Measurements from ENCODE around the gene HELZ2. TPM values are rescaled to one million over a fixed set of nuclear protein-coding genes. Genes with fewer than 3 reads are reported as not detected.

The HELZ2 gene
- total RNA-seq, 8 experiments from 2014 or later, result 4.7 to 19.3 (median 14.1) TPM

DNA sequence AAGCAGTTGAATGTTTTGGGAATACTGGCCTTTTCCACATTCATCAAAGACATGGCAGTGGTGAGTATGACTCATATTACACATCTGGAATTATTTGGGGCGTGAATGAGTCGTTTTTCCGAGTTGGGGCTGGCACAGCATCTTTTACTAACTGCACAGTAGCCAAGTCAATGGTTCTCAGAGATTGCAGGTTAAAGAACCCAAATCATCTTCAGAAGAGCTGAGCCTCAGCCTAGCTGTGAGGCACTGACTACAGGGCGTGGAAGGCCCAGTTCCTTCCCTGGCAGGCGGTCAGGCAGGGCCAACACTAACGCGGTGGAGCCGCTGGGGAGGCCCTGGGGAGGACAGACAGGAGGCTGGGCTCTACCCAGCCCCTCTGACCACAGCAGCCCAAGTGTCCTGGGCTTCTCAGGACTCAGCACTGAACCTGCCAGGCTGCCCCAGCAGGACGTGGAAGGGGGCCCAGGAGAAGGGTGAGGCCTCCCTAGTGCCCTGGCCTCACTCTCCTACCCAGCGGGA, 20.1 kb upstream of the HELZ2 start:
- H3K27ac ChIP-seq, result no peak overlapping the region

DNA sequence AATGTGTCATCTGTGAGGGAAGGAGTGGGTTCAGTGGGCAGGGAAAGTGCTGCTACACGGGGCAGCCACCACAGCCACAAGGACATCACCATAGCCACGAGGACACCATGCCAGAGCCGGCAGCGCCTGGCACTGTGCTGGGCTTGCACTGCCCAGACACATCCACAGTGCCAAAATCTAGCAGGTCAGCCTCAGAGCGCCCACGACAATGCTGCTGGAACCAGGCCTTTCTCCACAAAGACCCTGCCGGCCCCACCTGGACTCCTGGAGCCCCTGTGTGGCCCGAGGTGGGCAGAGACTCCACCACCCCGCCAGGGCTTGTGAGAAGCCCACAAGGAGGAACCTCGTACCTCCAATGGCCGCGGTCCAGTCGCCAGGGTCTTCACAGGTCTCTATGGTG, 18.6 kb upstream of the HELZ2 start:
- H3K27ac ChIP-seq, result no peak overlapping the region
- peak in 1 of 8 experiments; percentile 10 for ATAC-seq (replicated peaks in 6 of 8)
- in situ Hi-C loops (cut with MboI; ENCODE audit: low pct_unique_long_range_greater_than_20kb in 2 of 9, low sequenced_read_pairs in 9 of 9, unreplicated experiment in 9 of 9), result no loop called here
- H3K4me3 ChIP-seq, result no peak overlapping the region
- H3K4me1 ChIP-seq (replicated peaks in 1 of 2), result no peaks in the 10 kb centered on the region
- WGBS, 10 experiments, result 90 to 100% (median 91%) methylated on average over 2 to 4 of the region's 13 CpGs; no CpG with 5 or more reads in 6 of the 10 experiments

More for the DNA sequence above, 20.1 kb upstream of the HELZ2 start:
- in situ Hi-C loops (cut with MboI; ENCODE audit: low pct_unique_long_range_greater_than_20kb in 2 of 9, low sequenced_read_pairs in 9 of 9, unreplicated experiment in 9 of 9), result no loop called here
- WGBS, 10 experiments, result 0 to 100% (median 70%) methylated on average over 1 to 3 of the region's 10 CpGs; no CpG with 5 or more reads in 6 of the 10 experiments
- ATAC-seq (replicated peaks in 6 of 8), result peak in 3 of 8 experiments; percentile 10 to 77 (median 59)
- no peak overlapping the region for H3K4me3 ChIP-seq
- no peaks in the 10 kb centered on the region for H3K4me1 ChIP-seq (replicated peaks in 1 of 2)

DNA sequence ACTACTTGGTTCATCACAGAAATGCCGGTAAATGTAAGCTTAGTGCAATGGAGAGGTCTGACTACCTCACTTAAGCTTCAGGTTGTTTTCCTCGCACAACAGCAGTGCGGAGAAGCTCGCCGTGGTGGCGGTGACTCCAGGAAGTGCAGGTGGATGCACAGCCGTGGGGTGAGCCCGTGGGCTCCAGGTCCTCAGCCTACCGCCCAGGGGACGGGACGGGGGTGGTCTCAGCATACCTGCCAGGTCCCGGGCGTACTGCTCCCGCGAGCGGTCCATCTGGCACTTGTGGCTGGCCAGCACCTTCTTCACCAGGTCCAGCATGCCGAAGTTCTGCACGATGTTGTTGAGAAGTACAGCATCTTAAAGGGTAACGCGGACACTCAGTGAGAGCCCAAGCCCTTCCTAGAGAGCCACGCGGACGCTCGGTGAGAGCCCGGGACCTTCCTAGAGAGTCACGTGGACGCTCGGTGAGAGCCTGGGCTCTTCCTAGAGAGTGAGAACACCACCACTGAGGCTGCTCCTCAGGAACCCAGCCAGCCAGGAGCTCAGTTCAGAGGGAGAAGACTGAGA, 17.8 kb upstream of the HELZ2 start:
- in situ Hi-C loops (cut with MboI; ENCODE audit: low pct_unique_long_range_greater_than_20kb in 2 of 9, low sequenced_read_pairs in 9 of 9, unreplicated experiment in 9 of 9), result no loop called here

DNA sequence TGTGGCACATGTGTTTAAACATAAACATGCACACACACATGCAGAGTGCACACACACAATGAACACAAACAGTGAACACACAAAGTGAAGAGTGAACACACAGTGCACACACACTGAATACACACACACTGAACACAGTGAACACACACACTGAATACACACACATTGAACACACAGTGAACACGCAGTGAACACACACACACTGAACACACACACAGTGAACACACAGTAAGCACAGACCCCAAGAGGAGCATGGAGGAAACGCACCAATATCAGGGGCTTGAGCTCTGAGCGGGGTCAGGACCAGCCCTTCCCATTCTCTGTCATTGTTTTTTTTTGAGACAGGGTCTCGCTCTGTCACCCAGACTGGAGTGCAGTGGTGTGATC, 17.1 kb upstream of the HELZ2 start:
- 90 to 100% (median 100%) methylated on average over 1 to 3 of the region's 4 CpGs; no CpG with 5 or more reads in 5 of the 10 experiments for WGBS, 10 experiments
- H3K27ac ChIP-seq, result no peak overlapping the region
- no peaks in the 10 kb centered on the region for H3K4me1 ChIP-seq (replicated peaks in 1 of 2)
- no peak for ATAC-seq (replicated peaks in 6 of 8)
- in situ Hi-C loops (cut with MboI; ENCODE audit: low pct_unique_long_range_greater_than_20kb in 2 of 9, low sequenced_read_pairs in 9 of 9, unreplicated experiment in 9 of 9), result no loop called here
- H3K4me3 ChIP-seq, result no peak overlapping the region

More for the DNA sequence above, 17.8 kb upstream of the HELZ2 start:
- Histone ChIP-seq H3K4me3 (no peak overlapping the region), H3K27ac (no peak overlapping the region), H3K4me1 (replicated peaks in 1 of 2) (no peaks in the 10 kb centered on the region)
- 80 to 100% (median 100%) methylated on average over 2 to 8 of the region's 28 CpGs; no CpG with 5 or more reads in 7 of the 10 experiments for WGBS, 10 experiments
- no peak for ATAC-seq (replicated peaks in 6 of 8)

DNA sequence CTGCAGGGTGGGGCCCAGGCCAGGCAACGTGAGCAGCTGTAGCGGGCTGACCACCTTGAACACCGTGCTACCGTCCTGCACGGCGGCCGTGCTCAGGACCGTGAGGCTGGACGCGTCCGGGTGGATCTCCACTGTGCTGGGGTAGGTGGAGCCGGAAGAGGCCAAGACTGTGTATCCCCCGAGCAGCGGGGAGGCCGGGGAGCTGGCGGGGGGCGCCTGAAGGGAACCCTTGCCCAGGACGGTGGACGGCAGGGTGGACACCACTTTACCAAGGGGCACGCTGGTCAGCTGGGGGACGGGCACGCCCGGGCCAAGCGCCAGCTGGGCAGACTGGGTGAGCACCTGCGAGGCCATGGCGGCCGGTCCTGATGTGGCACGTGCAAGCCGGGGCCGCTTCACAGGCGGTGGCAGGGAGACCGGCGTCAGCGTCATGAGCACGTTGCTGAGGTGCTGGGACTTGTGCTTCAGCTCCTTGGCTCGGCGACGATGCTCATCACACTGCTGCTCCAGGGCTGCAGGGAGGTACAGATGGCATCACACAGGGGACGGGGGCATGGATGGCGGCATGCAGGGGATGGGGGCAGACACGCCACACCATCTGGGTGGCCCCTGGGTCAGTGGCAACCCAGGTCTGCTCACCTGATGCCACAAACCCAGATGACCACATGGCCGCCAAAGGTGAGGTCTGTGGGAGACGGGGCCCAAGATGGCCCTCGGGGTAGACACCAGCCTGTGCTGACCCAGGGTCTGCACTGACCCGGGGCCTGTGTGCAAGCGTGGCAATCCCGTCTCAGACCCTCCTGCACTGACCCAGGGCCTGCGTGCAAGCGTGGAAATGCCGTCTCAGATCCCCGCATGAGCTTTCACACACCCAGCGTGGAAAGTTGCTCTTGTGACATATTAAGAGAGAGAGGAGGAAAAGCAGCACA, 16.4 kb upstream of the HELZ2 start:
- Histone ChIP-seq H3K4me3 (no peak overlapping the region), H3K4me1 (replicated peaks in 1 of 2) (no peaks in the 10 kb centered on the region), H3K27ac (no peak overlapping the region)
- in situ Hi-C loops (cut with MboI; ENCODE audit: low pct_unique_long_range_greater_than_20kb in 2 of 9, low sequenced_read_pairs in 9 of 9, unreplicated experiment in 9 of 9), result no loop called here
- WGBS, 10 experiments, result 72 to 97% methylated on average over 5 to 7 of the region's 52 CpGs; no CpG with 5 or more reads in 8 of the 10 experiments
- peak in 2 of 8 experiments; percentile 12 to 14 for ATAC-seq (replicated peaks in 6 of 8)

DNA sequence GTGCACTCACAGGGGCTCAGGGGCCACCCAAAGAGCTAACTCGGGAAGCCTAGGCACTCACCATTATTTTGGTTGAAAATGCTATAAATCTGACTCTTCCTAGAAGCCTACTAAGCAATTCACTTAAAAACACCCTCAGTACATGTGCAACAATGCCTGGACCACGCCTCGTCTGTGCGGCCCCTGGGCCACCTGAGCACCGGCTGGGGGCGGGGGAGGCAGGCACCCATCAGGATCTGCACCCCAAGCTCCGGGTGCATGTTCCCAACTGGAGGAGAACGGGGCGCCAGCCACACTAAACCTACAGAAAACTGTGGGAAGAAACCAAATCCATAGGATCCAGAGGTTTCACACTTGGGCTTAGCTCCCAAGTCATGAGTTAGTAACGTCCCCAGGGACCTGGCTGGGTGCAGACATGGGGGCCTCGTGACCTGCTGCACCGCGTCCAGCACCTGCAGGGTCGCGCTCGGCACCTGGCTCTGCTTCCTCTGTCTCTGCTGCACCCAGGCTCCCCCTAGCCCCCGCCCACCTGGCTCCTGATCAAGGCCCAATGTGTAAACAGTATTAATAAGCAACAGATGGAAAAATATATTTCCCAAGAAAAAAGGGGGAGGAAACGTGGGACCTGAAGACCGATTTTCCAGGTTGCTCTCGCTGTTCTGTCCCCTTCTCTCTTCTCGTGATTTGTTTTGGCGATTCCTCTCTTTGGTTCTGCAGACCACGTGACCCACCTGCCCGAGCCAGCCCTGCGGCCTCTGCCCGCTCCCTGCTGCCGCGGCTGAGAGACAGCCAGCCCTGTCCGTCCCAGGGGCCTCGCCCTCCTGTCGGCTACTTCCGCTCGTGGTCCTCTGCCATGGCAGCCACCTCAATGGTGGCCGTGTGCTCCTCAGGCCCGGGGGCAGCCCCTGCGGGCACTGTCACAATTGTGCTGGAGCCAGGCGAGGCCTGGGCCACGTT, 15.5 kb upstream of the HELZ2 start:
- 87 to 98% (median 94%) methylated on average over 3 to 12 of the region's 38 CpGs; no CpG with 5 or more reads in 5 of the 10 experiments for WGBS, 10 experiments
- Histone ChIP-seq H3K4me1 (replicated peaks in 1 of 2) (no peaks in the 10 kb centered on the region), H3K27ac (no peak overlapping the region), H3K4me3 (no peak overlapping the region)
- in situ Hi-C loops (cut with MboI; ENCODE audit: low pct_unique_long_range_greater_than_20kb in 2 of 9, low sequenced_read_pairs in 9 of 9, unreplicated experiment in 9 of 9), result no loop called here
- peak in 2 of 8 experiments; percentile 5 to 12 for ATAC-seq (replicated peaks in 6 of 8)

DNA sequence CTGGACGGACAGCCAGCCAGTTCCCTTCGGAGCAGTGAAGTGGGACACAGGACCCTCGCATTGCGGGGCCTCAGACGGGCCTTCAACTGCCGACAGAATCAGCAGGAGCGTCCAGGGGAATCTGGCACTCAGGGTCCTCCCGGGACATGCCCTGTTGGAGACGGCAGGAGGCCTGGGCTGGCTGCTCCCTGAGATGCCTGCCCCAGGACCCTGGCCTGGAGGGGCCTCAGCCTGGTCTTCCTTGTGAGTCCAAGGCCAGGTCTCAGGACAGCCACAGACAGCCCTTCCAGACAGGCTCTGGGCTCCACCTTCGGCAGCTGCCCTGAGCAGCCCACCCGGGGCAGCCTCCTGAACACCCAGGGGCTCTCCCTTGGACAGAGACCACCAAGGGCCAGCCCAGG, 14.6 kb upstream of the HELZ2 start:
- H3K4me1 ChIP-seq (replicated peaks in 1 of 2), result no peaks in the 10 kb centered on the region
- in situ Hi-C loops (cut with MboI; ENCODE audit: low pct_unique_long_range_greater_than_20kb in 2 of 9, low sequenced_read_pairs in 9 of 9, unreplicated experiment in 9 of 9), result no loop called here

DNA sequence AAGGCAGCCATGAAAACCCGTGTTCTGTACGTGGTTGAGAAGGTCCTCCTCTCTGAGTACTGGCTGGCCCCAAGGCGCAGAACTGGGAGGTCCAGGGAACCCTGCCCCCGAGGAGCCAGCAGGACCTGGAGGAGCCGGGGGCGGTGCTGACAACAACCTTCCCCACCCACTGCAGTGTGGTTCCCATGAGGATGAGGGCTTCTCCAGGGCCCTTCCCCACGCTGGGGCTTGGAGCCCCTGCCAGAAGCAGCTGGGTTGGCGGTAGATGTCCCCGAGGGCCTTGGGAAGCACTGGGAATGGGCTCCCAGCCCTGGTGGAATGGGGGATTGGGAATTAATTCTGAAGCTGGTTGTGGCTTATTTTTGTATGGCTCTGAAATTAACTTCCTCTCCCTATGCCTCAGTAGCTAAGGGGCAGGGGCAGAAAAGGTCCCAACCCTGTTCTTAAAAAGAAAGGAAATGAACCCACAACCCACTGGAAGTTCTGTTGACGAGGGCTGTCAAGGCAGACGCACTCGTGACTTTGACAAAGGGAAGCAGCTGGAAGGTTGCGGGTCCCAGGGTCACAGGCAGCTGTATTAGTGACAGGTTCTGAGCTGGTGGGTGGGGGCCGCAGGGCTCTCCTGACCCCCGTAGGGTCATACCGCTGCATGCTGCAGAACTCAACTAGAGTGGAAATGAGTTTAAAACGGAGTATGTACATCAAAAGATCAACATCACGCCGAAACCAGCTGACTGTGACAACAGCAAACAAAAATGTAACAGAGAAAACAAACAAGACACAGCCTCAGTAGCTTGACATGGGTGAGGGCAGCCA, 13.9 kb upstream of the HELZ2 start:
- peaks cover 0 to 3% of the 10 kb centered on the region in 2 donors for H3K4me1 ChIP-seq (replicated peaks in 1 of 2)
- no peak overlapping the region for H3K27ac ChIP-seq
- WGBS, 10 experiments, result 68 to 100% (median 87%) methylated on average over 1 to 8 of the region's 19 CpGs; no CpG with 5 or more reads in 1 of the 10 experiments
- no peak for ATAC-seq (replicated peaks in 6 of 8)
- no peak overlapping the region for H3K4me3 ChIP-seq
- in situ Hi-C loops (cut with MboI; ENCODE audit: low pct_unique_long_range_greater_than_20kb in 2 of 9, low sequenced_read_pairs in 9 of 9, unreplicated experiment in 9 of 9), result no loop called here

More for the DNA sequence above, 14.6 kb upstream of the HELZ2 start:
- peak in 3 of 8 experiments; percentile 10 to 31 (median 15) for ATAC-seq (replicated peaks in 6 of 8)
- H3K27ac ChIP-seq, result no peak overlapping the region
- no peak overlapping the region for H3K4me3 ChIP-seq
- 100% methylated on average over 2 of the region's 11 CpGs; no CpG with 5 or more reads in 8 of the 10 experiments for WGBS, 10 experiments

DNA sequence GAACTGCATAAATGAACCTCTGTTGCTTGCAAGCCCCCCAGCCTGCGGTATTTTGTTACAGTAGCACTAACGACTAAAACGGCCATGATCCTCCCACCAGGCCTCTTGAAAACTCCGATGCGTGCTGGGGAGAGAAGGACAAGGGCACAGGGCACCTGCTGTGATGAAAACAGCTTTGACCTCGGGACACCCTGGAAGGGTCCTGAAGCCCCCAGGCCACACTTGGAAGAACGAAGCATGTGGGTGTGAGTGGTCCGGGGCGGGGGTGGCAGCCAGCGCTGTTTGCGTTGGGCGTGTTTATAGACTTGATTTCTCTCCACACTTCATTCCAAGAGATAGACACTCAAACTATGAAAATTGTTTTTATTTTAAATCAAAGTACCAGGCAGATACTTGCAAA, 13.2 kb upstream of the HELZ2 start:
- in situ Hi-C loops (cut with MboI; ENCODE audit: low pct_unique_long_range_greater_than_20kb in 2 of 9, low sequenced_read_pairs in 9 of 9, unreplicated experiment in 9 of 9), result no loop called here
- no peak for ATAC-seq (replicated peaks in 6 of 8)
- Histone ChIP-seq H3K4me1 (replicated peaks in 1 of 2) (peaks cover 3% of the 10 kb centered on the region in 2 donors), H3K27ac (no peak overlapping the region), H3K4me3 (no peak overlapping the region)
- WGBS, 10 experiments, result 90 to 100% (median 95%) methylated on average over 3 to 5 of the region's 12 CpGs; no CpG with 5 or more reads in 6 of the 10 experiments

DNA sequence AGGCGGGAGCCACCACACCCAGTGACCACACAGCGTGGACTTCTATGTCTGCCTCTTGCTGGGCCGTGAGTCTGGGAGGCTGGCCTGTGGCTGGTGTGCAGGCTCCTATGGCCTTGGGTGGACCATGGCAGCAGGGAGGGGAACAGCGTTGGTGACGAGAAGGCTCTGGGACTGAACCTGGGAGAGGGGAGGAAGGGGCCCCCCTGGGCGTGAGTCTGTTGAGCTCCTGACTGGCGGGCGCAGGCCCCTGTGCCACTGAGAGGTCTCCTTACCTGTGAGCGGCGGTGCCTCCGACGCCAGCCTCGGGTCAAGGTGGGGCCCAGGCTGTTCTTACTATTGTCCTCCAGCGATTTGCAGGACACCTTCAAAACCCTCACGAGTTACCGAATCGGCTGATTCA, 12.8 kb upstream of the HELZ2 start:
- no peak overlapping the region for H3K4me3 ChIP-seq
- peaks cover 3% of the 10 kb centered on the region in 2 donors for H3K4me1 ChIP-seq (replicated peaks in 1 of 2)
- H3K27ac ChIP-seq, result no peak overlapping the region
- ATAC-seq (replicated peaks in 6 of 8), result no peak
- 81 to 100% (median 82%) methylated on average over 2 to 6 of the region's 17 CpGs; no CpG with 5 or more reads in 5 of the 10 experiments for WGBS, 10 experiments
- in situ Hi-C loops (cut with MboI; ENCODE audit: low pct_unique_long_range_greater_than_20kb in 2 of 9, low sequenced_read_pairs in 9 of 9, unreplicated experiment in 9 of 9), result no loop called here

DNA sequence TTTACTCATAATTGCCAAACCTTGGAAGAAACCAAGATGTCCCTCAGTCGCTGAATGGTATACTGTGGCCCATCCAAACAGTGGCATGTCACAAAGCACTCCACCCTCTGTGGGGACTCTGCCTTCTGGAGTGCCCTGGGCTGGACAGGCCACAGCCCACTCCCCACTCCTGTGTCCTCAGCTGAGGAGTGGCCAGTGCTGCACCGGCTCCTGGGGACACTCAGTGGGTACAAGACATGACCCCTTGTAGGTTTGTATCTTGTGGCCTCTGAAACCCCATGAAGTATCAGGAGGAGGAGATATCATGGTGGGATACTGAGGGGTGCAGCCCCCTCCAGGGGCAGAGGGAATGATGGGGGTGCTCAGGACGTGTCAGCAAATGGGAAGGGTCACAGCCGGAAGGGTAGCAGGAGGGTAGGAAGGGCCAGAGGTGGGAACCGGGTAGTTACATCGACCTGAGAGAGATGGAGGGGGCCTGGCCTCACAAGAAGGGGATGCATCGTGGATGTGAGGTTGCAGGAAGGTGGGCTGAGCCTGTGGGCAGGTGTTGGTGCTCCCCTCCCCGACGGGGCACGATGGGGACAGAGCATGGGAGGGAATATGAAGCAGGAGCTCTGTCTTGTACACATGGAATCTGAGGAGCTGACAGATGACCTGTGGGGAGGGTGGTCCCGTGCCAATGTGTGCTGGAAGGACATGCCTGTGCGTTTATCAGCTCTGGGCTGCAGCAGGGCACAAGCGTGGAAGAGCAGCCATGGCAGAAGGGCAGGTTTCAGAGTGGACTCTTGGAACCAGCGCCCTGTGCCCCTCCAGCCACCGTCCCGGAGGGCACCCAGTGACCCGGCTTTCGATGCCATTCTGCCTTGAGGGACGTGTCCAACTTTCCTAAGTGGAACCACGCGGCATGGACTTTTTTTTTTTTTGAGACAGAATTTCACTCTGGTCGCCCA, 11.9 kb upstream of the HELZ2 start:
- in situ Hi-C loops (cut with MboI; ENCODE audit: low pct_unique_long_range_greater_than_20kb in 2 of 9, low sequenced_read_pairs in 9 of 9, unreplicated experiment in 9 of 9), result no loop called here
- no peak overlapping the region for H3K4me3 ChIP-seq
- no peak overlapping the region for H3K27ac ChIP-seq
- ATAC-seq (replicated peaks in 6 of 8), result peak in 1 of 8 experiments; percentile 4
- WGBS, 10 experiments, result 20 to 83% (median 71%) methylated on average over 1 to 14 of the region's 22 CpGs; no CpG with 5 or more reads in 4 of the 10 experiments
- peaks cover 3 to 5% of the 10 kb centered on the region in 2 donors for H3K4me1 ChIP-seq (replicated peaks in 1 of 2)

All from motor neuron (in vitro differentiated cells).